Ascending aorta (tissue), 2 donors: ENCODE data around the gene KIAA1191. TPM values are rescaled to one million over a fixed set of nuclear protein-coding genes. Genes with fewer than 3 reads are reported as not detected.

ENCODE experiments used
- DNase-seq, 2 donors: peaks; one replicate each; pipeline ENCODE4 v3.0.0-alpha.2; 2019; ENCODE audit warnings: low spot score in 2 of 2
- H3K27ac ChIP-seq, 2 donors: fragments of 200-600 bp; sonication (generic); one replicate each; pipeline ENCODE4 v1.5.1; 2016 to 2017; ENCODE audit warnings: mild to moderate bottlenecking in 1 of 2
- H3K27me3 ChIP-seq: fragments of 200-600 bp; sonication (generic); one replicate; pipeline ENCODE4 v1.5.1; 2017
- H3K36me3 ChIP-seq, 2 donors: fragments of 200-600 bp; sonication (generic); one replicate each; pipeline ENCODE4 v1.5.1; 2016
- H3K4me1 ChIP-seq, 2 donors: fragments of 200-600 bp; sonication (generic); one replicate each; pipeline ENCODE4 v1.5.1; 2016 to 2017; ENCODE audit warnings: mild to moderate bottlenecking in 1 of 2
- H3K4me3 ChIP-seq, 2 donors: fragments of 200-600 bp; sonication (generic); one replicate each; pipeline ENCODE4 v1.5.1; 2016 to 2017; ENCODE audit warnings: mild to moderate bottlenecking in 1 of 2
- H3K9me3 ChIP-seq, 2 donors: fragments of 200-600 bp; sonication (generic); one replicate each; pipeline ENCODE4 v1.5.1; 2016
- intact Hi-C: fragments of 100-400 bp; cut with DNase I; formaldehyde crosslinking; loops from one replicate; pipeline ENCODE4 v1.15.1; 2023
- total RNA-seq: library from RNA; depleted of rRNA; stranded (reverse); fragments of >200 nt; gene quantifications from one replicate; pipeline ENCODE4 v1.1.0, GENCODE V29; 2016
- TF ChIP-seq, protein P1 (sequence below), 3 experiments: fragments of 200-600 bp in 2 of 3; fragments of 450-650 bp in 1 of 3; sonication (generic) in 2 of 3; IDR thresholded peaks; one replicate each; pipeline ENCODE4 v1.5.1; 2016 to 2019; ENCODE audit warnings: antibody characterized with exemption in 3 of 3, mild to moderate bottlenecking in 1 of 3, moderate library complexity in 1 of 3

Gene KIAA1191
- total RNA-seq, 1 donor from 2014 or later, result 56.2 TPM

- H3K4me1 ChIP-seq, result no peaks in the 10 kb centered on the region
- no peak for DNase-seq
- H3K4me3 ChIP-seq, result no peak overlapping the region
- H3K27ac ChIP-seq, result no peak overlapping the region
- H3K9me3 ChIP-seq, result no peaks in the 10 kb centered on the region
- TF ChIP-seq, protein P1, sequence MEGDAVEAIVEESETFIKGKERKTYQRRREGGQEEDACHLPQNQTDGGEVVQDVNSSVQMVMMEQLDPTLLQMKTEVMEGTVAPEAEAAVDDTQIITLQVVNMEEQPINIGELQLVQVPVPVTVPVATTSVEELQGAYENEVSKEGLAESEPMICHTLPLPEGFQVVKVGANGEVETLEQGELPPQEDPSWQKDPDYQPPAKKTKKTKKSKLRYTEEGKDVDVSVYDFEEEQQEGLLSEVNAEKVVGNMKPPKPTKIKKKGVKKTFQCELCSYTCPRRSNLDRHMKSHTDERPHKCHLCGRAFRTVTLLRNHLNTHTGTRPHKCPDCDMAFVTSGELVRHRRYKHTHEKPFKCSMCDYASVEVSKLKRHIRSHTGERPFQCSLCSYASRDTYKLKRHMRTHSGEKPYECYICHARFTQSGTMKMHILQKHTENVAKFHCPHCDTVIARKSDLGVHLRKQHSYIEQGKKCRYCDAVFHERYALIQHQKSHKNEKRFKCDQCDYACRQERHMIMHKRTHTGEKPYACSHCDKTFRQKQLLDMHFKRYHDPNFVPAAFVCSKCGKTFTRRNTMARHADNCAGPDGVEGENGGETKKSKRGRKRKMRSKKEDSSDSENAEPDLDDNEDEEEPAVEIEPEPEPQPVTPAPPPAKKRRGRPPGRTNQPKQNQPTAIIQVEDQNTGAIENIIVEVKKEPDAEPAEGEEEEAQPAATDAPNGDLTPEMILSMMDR (IDR thresholded peaks at IDR 0.05), result no peak
- H3K36me3 ChIP-seq, result peaks cover 6 to 38% of the 10 kb centered on the region in 2 donors
- no peaks in the 10 kb centered on the region for H3K27me3 ChIP-seq
- intact Hi-C loops, result no loop called here
These were observed 39.0 kb upstream of the KIAA1191 start for GRCh38 chr5:176400382-176401156.

GRCh38 chr5:176397736-176398420 is 36.3 kb upstream of the KIAA1191 start:
- H3K4me1 ChIP-seq, result no peaks in the 10 kb centered on the region
- no peak overlapping the region for H3K4me3 ChIP-seq
- peaks cover 6 to 43% of the 10 kb centered on the region in 2 donors for H3K36me3 ChIP-seq
- H3K9me3 ChIP-seq, result no peaks in the 10 kb centered on the region
- intact Hi-C loops, result no loop called here
- no peak overlapping the region for H3K27ac ChIP-seq
- no peak for DNase-seq
- TF ChIP-seq, protein P1 (IDR thresholded peaks at IDR 0.05), result no peak
- H3K27me3 ChIP-seq, result no peaks in the 10 kb centered on the region

DNA sequence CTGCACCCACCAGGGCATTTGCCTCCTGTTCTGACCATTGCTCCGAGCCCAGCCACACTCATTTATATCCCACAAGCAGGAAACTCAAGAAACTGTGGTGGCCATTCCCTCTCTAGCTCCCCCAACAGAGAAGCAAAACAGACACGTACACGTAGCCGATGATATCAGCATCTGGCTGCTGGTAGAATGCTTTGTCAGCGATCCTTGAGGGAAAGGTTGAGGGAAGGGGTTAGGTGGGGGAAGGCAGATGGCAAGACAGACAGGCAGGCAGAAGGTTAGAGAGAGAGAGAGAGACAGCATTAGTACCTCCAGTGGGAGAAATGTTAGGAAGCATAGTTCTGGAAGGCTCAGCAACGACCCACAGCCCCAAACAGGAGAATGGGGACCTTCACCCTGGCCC is 34.8 kb upstream of the KIAA1191 start:
- intact Hi-C loops, result no loop called here
- no peak for DNase-seq
- Histone ChIP-seq H3K27me3 (no peaks in the 10 kb centered on the region), H3K4me3 (no peak overlapping the region), H3K36me3 (peaks cover 16 to 57% of the 10 kb centered on the region in 2 donors), H3K27ac (no peak overlapping the region), H3K9me3 (no peaks in the 10 kb centered on the region), H3K4me1 (no peaks in the 10 kb centered on the region)
- TF ChIP-seq, protein P1 (IDR thresholded peaks at IDR 0.05), result no peak

DNA sequence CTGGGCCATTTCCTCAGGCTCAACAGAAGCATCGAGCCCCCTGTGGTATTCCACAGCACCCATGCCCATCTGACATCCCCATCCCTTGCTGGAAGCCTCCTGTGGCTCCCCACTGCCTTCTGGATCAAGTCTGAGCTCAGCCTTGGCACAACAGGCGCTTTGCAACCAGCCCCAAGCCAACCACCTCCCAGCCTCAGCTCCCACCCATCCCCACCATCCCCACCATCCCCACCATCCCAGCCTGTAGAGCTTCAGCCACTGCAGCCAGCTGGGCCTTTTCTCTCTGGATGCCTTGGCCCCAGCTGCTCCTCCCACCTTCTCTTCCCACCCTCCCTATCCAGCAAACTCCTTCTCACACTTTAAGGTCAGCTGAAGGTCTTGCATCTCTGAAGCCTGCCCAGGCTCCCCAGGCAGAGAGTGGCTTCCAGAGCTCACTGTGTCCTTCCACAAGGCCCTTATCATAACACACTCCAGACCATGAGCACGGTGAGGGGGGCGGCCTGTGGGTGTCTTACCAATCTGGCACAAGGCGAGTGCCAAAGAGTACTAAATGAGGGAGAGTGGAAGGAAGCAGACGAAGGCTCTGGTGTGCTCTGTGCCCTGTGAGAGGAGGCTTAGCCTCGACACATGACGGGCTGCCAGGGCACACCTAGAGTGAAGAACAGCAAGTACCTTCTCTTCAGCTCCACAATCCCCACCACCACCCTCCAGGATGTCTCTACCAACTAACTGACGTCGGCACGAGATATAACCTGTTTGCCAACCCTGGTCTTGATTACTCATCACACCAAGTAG is 33.5 kb upstream of the KIAA1191 start:
- no peak overlapping the region for H3K27ac ChIP-seq
- H3K4me1 ChIP-seq, result no peaks in the 10 kb centered on the region
- no peak overlapping the region for H3K4me3 ChIP-seq
- intact Hi-C loops, result no loop called here
- no peaks in the 10 kb centered on the region for H3K9me3 ChIP-seq
- TF ChIP-seq, protein P1 (IDR thresholded peaks at IDR 0.05), result no peak
- H3K36me3 ChIP-seq, result peaks cover 19 to 63% of the 10 kb centered on the region in 2 donors
- H3K27me3 ChIP-seq, result no peaks in the 10 kb centered on the region
- no peak for DNase-seq

DNA sequence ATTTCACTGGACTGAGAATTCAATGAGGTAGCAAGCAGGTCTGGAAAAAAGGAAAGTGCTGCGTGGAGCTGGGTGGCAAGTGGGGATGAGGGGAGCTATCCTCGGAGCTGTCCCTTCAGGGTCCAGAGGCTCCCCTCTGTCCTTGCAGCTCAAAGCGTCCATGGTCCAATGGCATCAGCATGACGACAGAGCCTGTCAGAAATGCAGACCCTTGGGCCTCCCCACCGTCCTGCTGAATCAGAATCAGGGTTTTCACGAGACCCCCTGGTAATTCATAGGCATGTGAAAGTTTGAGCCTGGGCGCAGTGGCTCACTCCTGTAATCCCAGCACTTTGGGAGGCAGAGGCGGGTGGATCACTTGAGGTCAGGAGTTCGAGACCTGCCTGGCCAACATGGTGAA is 32.5 kb upstream of the KIAA1191 start:
- Histone ChIP-seq H3K36me3 (peaks cover 19 to 63% of the 10 kb centered on the region in 2 donors), H3K4me3 (no peak overlapping the region), H3K9me3 (no peaks in the 10 kb centered on the region), H3K27me3 (no peaks in the 10 kb centered on the region), H3K4me1 (peaks cover 0 to 4% of the 10 kb centered on the region in 2 donors), H3K27ac (no peak overlapping the region)
- TF ChIP-seq, protein P1 (IDR thresholded peaks at IDR 0.05), result no peak
- DNase-seq, result no peak
- intact Hi-C loops, result no loop called here
